ENCODE results near the gene MYO10.
A peak's percentile ranks its signal among the peaks of the same experiment; 100 is the strongest.

- TF ChIP-seq CTCF (IDR thresholded peaks at IDR 0.05) (peak in 5 of 6 experiments; percentile 69 to 83 (median 74)), POLR2A (IDR thresholded peaks at IDR 0.05) (no peak)
These were observed 2.0 kb downstream of the MYO10 start for GRCh38 chr5:16934123-16934522.
